H1 (cell line): ENCODE data around the gene OPCML. TPM values are rescaled to one million over a fixed set of nuclear protein-coding genes. Genes with fewer than 3 reads are reported as not detected.

Experiments used
- BCL11A ChIP-seq, 2 experiments: IDR thresholded peaks; one replicate each; pipeline ENCODE4 v1.6.1; 2011; ENCODE audit warnings: low read depth in 2 of 2, low read length in 2 of 2, mild to moderate bottlenecking in 2 of 2
- MAFK ChIP-seq: IDR thresholded peaks from 2 replicates; pipeline ENCODE4 v1.6.1; 2012; ENCODE audit warnings: low read depth, mild to moderate bottlenecking, improper control_type of control experiment, low read length
- NANOG ChIP-seq: IDR thresholded peaks from 2 replicates; pipeline ENCODE4 v1.6.1; 2011; ENCODE audit warnings: low read length, low read depth, mild to moderate bottlenecking, inconsistent platforms; ENCODE audit not compliant: insufficient read depth, poor library complexity, severe bottlenecking
- RBBP5 ChIP-seq: IDR thresholded peaks from 2 replicates; pipeline ENCODE4 v1.7.1; 2012; ENCODE audit warnings: low read depth, mild to moderate bottlenecking, inconsistent platforms, low read length, moderate library complexity, borderline replicate concordance
- TBP ChIP-seq: IDR thresholded peaks from 2 replicates; pipeline ENCODE4 v1.6.1; 2011; ENCODE audit warnings: low read depth, low read length, improper control_type of control experiment
- polyA plus RNA-seq, 7 experiments: library from polyadenylated mRNA; depleted of rRNA in 3 of 7; stranded (reverse) in 5 of 7; unstranded in 2 of 7; fragments of >200 nt in 5 of 7; fragments of 200-250 nt in 2 of 7; gene quantifications; 1 replicate in 5 of 7; 2 replicates in 1 of 7; 4 replicates in 1 of 7; pipeline versions ENCODE4 v1.2.1 to v1.2.3, GENCODE V29; 2011 to 2013; ENCODE audit warnings: missing spikeins in 2 of 7, mixed read lengths in 2 of 7
- total RNA-seq: library from RNA; stranded (reverse); fragmentation: NEBNext Ultra II Directional; extraction: Animal tissue kit (Norgen Biotek cat#: 25700); gene quantifications from 2 replicates; pipeline ENCODE4 v1.2.1, GENCODE V29; 2021
- TF ChIP-seq, protein P1 (sequence below), 3 experiments: IDR thresholded peaks; 1 replicate in 2 of 3; 2 replicates in 1 of 3; pipeline versions ENCODE4 v1.5.1 to v1.6.1; 2011; ENCODE audit warnings: low read length in 3 of 3, mild to moderate bottlenecking in 3 of 3, inconsistent platforms in 2 of 3, low read depth in 1 of 3, moderate library complexity in 1 of 3; ENCODE audit not compliant: insufficient read depth in 1 of 3; ENCODE audit errors: control extremely low read depth in 1 of 3

The OPCML gene
- total and polyA plus RNA-seq, 2 of the 8 experiments (the other 6 are each of a cell fraction or from before 2014, with no cell fraction given), result 2.3 to 3.1 TPM

DNA sequence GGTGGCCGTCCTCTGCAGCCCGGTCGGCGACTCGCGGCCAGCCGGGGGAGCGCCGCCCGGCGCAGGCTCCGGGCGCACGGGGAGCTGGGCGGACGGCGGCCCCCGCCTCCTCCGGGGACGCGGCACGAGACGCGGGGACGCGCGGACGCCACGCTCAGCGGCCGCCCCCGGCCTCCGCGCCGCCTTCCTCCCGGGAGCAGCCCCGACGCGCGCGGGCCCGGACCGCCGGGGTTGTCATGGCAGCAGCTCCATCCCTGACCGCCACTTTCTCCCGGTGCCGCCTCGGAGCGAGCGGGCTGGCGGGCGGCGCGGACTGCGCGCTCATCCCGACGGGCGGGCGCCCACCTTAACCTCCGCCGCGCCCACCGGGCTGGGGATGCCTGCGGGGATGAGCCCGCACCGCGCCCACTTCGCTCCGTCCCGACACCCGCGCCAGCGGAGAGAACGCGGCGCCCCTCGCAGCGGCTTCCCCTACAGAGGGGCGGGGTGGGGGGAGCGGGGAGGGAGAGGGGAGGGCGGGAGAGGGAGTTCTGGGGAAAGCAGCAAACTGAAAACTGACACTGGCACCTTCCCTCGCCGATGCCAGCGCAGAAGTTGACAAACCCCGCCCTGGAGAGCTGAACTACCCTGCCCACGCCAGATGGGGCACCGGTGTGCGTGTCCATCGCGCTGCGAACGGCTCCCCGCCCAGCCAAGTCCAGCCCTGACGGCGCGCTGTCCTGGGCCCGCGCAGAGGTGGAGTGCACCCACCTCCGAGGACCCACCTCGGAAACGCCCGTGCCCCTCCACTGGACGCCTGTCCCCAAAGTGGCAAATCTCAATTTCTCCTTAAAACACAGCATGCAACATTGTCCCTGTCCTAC is 588.4 kb downstream of the OPCML start (continued):
- TF ChIP-seq, protein P1, sequence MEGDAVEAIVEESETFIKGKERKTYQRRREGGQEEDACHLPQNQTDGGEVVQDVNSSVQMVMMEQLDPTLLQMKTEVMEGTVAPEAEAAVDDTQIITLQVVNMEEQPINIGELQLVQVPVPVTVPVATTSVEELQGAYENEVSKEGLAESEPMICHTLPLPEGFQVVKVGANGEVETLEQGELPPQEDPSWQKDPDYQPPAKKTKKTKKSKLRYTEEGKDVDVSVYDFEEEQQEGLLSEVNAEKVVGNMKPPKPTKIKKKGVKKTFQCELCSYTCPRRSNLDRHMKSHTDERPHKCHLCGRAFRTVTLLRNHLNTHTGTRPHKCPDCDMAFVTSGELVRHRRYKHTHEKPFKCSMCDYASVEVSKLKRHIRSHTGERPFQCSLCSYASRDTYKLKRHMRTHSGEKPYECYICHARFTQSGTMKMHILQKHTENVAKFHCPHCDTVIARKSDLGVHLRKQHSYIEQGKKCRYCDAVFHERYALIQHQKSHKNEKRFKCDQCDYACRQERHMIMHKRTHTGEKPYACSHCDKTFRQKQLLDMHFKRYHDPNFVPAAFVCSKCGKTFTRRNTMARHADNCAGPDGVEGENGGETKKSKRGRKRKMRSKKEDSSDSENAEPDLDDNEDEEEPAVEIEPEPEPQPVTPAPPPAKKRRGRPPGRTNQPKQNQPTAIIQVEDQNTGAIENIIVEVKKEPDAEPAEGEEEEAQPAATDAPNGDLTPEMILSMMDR (IDR thresholded peaks at IDR 0.05; ENCODE audit: control extremely low read depth in 1 of 3, insufficient read depth in 1 of 3, low read depth in 1 of 3, low read length in 3 of 3), result no peak
- TF ChIP-seq TBP, result no peak
- TF ChIP-seq MAFK, result no peak
- no peak for TF ChIP-seq BCL11A (IDR thresholded peaks at IDR 0.05; ENCODE audit: low read depth in 2 of 2, low read length in 2 of 2)
- TF ChIP-seq NANOG, result no peak
- TF ChIP-seq RBBP5, result peak; percentile 65; the same call in 1 of the 2 replicates
- TF ChIP-seq, all 59 proteins: peak for 5
